GM21423 (cell line): ENCODE results near the gene SLC23A3.

ENCODE experiments used
- ATAC-seq: cut with Tn5 transposase; IDR thresholded peaks from one replicate; pipeline ENCODE4 v1.9.1; 2021; ENCODE audit warnings: mild to moderate bottlenecking, moderate library complexity; ENCODE audit not compliant: unreplicated experiment

Gene SLC23A3, protein sequence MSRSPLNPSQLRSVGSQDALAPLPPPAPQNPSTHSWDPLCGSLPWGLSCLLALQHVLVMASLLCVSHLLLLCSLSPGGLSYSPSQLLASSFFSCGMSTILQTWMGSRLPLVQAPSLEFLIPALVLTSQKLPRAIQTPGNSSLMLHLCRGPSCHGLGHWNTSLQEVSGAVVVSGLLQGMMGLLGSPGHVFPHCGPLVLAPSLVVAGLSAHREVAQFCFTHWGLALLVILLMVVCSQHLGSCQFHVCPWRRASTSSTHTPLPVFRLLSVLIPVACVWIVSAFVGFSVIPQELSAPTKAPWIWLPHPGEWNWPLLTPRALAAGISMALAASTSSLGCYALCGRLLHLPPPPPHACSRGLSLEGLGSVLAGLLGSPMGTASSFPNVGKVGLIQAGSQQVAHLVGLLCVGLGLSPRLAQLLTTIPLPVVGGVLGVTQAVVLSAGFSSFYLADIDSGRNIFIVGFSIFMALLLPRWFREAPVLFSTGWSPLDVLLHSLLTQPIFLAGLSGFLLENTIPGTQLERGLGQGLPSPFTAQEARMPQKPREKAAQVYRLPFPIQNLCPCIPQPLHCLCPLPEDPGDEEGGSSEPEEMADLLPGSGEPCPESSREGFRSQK

DNA sequence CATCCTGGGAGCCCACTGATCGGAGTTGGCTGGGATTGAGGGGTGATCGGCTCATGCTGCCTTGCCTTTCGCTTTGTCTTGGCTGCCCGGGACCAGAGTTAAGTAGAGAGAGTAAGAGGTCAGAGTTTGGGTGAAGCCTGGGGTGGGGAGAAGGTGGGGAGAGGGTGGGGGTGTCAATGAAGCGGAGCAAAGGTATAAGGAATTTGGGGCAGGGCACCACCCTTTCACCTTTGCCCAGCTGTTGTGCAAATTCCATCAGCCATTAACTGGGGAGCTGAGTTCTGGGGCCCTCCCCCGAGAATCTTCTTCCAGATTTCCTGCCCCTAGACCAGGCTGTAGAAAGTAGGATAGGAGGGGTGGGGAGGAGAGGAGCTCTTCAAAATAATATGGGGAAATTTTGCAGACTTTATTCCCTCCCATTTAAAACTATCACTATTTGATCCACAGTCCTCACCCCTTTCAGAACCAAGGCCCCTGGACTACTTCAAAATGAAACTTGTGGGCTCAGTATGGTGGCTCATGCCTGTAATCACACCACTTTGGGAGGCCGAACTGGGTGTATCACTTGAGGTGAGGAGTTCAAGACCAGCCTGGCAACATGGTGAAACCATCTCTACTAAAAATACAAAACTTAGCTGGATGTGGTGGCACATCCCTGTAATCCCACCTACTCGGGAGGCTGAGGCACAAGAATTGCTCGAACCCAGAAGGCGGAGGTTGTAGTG is at the start of gene SLC23A3:
Gene SLC23A3 (minus strand): TSS at position 100 of the 725 bp plus-strand sequence. CDS start 45 bp downstream, at position 55.
- no peak for ATAC-seq

DNA sequence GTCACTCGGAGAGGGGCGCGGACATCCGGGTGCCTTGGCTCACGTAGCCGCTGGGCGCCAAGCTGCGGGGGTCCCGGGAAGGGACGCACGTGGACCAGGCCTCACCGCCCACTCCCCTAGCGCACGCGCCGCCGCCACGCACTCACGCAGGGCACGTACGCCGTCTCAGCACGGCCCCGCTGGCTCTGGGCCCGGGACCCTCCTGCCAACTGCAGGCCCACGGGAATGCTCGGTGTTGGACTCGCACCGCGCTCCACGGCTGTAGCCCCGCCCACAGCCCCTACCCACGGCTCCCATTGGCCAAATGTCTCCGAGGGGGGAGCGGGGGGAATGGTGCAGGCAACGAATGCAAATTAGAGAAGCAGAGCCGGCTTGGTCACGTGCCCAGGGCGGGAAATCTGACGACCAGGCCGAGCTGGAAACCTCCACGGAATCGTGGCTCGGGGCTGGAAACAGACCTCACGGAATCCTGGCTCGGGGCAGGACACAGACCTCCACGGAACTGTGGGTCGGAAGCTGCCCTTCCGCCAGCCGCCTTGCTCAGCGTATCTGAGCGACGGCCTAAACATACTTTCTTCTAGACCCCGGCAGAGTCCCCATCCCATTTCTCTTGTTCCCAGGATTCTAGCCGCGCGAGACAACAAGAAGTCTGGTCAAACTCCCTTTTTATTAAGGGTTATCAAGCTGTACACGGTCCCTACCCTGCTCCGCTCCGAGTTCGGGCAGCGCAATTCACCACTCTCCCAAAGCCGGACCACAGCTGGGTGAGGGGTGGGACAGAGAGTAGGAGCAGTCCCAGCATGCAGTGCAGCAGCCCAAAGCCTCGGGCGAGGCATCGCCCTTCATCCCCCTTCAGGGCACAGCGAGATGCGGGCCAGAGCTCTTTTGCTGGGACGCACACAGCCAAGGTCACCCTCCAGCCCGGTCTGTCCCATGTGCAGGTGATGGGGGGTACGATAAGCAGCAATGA is 49.2 kb upstream of the SLC23A3 start, which contains the start of gene ABCB6:
Gene ABCB6 (minus strand): TSS at position 227 of the 970 bp plus-strand sequence. CDS start 285 bp downstream, outside the sequence.
- ATAC-seq = peak; percentile 83

DNA sequence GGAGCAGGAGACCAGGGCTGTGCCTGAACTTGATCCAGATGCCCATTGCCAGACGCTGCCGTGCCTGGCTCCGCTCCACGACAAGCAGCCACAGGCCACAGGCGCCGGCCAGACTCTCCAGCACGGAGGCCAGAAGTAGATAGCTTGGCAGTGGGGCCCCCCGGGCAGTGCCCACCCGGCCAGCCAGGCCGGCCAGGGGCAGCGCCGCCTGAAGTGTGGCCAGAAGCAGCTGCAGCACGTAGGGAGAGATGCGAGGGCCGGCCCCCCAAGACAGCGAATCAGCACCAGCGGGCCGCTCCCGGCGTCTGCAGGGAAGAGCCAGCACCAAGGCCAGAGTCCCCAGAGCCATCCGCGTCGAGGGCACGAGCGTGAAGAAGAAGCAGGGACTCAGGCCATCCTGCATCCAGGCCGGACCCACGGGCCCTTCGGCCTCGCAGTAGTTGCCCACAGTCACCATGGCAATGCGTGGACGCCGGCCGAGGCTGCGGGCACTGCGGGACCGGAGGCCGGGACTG is 48.4 kb upstream of the SLC23A3 start:
- ATAC-seq = peak; percentile 23

DNA sequence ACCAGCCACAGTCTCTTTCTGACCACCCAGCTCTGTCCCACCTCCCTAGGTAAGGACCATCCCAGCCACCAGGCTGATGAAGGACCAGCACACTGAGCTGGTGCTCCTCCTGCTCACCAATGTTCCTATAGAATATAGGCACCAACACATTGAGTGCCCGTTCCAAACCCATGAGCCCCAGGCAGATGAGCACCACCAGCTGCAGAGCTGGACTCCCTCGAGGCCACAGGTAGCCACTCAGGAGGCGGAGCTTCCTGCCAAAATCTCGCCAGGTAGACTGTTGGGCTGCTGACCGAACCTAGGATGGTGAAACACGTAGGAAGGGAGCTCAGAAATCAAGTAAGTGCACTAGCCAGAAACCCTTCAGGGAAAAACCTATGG is 46.7 kb upstream of the SLC23A3 start:
- ATAC-seq = no peak

DNA sequence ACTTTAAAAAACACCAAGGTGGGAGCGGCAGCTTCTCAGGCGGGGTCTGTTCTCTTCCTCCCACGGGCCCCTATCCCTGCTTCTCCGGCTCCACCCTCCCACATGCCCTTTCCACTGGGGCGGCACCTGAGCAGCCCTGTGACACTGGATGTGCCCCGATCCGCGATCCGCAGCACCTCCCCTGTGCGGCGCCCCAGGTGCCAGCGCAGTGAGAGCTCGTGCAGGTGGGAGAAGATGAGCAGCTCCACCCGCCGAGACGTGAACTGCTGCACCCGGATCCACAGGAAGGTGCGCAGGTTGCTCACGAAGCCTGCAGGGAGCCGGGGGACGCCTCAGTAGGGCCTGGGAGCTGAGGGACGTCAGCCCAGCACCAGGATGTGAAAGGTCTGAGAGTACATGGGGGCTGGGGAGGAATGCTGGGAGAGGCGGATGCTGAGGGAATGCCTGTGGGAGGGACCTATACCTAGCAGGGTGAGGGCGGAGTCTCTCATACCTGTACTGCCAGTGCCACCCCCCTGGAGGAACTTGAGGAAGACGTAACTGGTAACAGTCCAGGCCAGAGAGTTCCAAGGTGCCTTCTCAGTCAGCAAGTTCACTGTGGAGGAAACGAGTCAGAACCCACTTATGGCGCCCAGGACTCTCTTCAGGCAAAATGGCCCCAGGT is 46.2 kb upstream of the SLC23A3 start:
- ATAC-seq = no peak

DNA sequence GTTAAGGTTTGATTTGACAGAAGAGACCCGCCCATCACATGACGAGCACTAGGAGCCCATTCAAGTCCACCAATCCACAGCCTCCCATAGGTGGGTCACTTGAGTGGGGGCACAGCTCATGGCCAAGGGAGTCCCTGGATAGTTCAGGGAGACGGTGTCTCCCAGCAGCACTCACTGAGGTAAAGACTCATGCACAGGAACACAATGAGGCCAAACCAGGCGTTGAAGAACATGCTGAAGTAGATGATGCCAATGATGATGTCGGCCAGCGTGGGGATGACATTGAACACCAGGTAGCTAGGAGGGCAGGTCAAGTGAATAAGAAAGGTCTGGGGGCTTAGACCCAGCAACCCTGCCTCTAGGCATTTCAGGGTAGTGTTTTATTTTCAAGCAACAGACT is 45.0 kb upstream of the SLC23A3 start:
- ATAC-seq = no peak

DNA sequence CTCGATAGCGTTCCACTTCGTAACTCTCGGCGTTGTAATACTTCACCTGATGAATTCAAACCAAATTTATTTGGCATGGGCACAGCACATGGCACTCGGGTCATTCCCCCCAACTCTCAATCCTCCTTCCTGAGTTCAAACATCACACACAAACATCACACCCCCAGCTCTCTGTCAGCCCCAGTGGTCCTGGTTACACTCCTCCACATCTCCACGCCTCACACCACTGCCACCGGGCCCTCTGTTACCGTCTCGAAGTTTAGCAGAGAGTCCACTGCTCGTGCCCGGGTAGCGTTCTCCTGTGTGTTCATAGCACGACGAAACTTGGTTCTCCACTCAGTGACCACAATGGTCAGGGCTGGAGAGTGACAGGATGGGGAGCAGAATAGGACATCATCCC is 44.3 kb upstream of the SLC23A3 start:
- no peak for ATAC-seq

DNA sequence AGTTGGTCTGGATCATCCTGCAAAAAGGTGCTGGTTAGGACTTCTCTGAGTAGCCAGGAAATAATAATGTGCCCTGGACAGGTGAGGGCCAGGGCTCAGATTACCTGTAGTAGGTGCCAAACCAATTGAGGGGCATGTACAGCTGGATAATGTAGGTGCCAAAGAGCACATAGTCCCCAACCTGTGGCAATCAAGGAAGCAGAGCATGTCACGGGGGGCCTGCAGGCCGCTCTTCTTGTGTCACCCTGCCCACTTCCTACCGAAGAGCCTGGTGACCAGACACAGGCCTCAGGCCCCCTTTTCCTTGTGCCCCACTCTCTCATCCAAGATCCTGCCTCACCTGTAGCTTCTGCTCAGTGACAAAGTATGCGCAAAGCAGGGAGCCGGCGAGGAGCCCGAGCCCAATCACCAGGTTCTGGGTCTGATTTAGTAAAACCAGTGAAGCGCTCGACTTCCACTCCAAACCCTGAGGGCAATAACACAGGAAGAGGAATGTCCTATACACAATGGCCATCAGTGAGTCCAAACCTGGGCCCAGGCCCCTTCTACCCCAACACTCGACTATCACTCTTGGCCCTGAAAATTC is 43.8 kb upstream of the SLC23A3 start:
- no peak for ATAC-seq

DNA sequence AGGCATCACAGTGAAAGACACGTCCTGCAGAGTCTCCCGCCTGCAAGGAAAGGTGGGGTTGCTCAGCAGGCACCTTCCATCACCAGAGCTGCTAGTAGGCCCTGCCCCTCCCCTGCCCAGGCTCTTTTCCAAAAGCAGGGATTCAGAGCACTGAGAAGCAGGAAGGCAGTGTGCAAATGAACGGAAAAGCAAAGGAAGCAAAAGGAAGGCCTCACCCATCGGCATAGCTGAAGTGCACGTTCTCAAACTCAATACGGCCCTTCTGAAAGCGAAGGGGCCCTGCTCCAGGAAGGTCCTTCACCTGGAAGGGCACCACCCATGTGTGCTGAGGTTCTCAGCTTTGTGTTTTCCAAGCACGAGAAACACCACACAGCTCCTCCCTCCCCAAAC is 43.2 kb upstream of the SLC23A3 start:
- ATAC-seq = no peak

DNA sequence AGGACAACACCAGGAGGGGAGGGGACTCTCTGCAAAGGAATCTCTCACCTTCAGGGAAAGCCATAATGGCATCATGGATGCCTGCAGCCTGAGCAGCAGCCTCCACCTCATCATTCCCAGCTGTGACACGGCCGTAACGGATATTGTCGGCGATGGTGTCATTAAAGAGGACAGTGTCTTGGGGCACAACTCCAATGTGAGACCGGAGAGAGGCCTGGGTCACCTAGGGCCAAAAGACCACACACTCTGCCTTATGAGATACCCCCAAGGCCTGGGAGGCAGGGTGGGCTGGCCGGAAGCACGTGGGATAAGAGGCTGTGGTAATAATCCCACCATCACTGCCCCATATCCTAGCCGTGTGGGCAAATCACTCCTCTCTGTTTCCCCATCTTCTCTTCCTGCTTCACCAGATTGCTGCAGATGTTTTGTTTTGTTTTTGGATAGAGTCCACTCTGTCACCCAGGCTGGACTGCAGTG is 41.1 kb upstream of the SLC23A3 start:
- no peak for ATAC-seq

DNA sequence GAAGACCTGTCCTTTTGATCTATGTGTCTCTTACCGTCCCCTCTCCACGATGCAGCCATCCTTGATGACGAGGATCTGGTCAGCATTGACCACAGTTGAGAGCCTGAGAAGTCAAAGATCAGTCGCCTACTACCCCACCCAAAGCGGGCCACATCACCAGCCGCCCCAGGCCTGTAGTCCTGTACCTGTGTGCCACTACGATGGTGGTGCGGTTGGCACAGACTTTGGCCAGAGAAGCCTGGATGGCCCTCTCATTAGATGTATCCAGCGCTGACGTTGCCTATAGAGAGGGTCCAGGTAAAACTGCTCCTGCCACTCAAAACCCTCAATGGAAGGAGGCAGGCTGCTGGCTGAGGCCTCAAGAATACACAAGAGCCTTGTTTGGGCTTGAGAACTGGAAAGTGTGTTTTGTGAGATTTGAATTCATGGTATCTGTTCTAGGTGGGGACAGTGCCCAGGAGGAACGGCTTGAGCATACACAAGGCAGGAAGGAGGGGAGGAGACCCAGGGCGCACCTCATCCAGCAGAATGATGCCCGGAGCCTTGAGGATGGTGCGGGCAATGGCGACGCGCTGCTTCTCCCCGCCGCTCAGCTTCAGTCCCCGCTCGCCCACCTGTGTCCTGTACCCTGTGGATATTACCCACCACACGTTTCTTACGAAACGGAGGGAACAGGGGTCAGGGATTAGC is 40.5 kb upstream of the SLC23A3 start:
- ATAC-seq = no peak

DNA sequence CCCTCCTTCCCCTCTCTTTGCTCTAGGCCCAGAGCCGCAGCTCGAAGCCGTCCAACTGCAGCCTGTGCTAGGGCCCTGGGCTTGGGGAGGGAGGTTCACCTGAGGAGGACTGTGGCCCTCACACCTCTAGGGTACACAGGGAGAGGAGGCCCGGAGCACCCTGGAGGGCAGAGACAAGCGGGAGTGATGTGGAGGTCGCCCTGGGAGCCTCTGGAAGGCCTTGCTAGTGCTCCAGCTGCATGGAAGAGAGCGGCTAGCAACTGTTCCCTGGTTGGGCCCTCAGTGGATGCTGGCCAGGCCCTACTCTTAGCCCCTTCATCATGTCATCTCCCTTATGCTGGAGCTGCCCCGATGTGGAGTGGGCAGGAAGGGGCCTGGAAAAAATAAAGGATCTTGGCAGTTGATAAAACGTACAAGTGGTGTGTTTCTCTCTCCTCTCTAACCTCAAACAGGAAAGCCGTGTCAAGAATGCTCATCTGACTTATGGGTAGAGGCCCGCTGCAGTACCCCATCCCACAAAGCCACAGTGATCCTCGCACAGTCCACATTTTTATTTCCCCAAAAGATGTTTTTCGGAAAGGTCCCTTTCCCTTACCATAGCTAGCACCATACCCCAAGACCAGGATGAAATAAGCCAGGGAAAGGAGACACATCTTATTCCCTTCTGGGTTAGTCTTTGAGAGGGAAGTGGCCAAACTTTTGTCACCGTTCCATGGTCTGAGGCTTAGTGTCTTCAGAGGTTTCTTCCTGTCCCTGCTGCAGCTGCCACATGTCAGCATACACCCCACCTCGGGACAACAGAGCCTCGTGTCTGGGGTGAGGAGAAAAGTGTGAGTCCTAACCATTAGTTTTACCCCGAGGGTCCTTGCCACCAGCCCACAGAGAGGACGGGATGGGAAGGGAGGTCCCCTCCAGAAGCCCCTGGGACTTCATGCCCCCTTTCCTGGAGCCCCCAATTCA is 39.7 kb upstream of the SLC23A3 start:
- ATAC-seq = no peak

DNA sequence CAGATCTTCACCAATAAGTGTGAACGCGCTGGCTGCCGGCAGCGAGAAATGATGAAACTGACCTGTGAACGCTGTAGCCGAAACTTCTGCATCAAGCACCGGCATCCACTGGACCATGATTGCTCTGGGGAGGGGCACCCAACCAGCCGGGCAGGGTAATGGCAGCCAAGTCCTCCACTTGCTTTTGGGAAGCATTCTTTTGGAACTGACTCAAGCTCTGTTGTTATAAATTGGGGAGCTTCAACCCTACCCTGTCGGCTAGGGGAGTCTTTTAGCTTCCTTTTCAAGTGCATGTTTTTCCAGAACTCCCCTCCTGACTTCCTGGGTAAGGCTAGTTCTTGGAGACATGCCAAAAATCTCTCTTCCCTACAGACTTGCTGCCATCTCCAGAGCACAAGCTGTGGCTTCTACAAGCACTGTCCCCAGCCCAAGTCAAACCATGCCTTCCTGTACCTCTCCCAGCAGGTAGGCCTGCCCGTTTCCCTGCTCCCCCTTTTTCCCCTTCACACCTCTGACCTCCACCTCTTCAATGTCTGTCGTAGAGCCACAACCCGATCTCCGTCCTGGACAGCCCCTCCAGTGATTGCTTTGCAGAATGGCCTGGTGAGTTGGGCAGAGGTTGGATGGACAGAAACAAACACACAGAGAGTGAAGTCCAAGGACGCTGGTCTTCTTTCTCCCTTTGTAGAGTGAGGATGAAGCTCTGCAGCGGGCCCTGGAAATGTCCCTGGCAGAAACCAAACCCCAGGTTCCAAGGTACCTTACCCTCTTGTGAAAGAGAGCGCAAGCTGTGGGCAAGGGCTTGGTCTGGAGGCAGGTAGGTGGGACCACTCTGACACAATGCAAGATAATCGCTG is 38.3 kb upstream of the SLC23A3 start:
- no peak for ATAC-seq

DNA sequence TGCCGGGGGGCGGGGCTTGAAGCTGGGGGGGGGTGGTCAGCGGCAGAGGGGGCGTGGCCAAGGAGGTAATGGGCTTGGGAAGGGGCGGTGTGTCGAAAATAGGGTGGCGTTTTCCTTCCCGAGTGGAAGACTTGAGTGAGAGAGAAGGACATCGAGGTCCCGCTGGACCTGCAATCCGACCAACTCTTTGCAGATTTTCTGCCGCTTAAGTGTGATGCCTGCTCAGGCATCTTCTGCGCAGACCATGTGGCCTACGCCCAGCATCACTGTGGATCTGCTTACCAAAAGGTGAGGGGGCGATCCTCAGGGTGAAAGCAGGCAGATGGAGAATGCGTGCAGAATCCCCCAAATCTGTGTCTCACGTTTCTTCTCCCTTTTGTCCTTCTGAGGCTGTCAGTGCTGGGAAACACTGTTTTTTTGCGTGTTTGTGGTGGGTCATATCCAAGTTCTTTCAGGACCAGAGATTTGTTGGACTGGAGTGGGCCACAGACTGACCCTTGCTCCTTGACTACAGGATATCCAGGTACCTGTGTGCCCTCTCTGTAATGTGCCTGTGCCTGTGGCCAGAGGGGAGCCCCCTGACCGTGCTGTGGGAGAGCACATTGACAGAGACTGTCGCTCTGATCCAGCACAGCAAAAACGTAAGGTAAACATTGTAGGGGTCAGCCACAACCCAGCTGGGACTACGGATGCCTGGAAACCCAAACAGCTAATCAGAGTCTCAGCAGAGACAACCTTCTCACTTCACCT is 37.5 kb upstream of the SLC23A3 start:
- ATAC-seq = no peak

DNA sequence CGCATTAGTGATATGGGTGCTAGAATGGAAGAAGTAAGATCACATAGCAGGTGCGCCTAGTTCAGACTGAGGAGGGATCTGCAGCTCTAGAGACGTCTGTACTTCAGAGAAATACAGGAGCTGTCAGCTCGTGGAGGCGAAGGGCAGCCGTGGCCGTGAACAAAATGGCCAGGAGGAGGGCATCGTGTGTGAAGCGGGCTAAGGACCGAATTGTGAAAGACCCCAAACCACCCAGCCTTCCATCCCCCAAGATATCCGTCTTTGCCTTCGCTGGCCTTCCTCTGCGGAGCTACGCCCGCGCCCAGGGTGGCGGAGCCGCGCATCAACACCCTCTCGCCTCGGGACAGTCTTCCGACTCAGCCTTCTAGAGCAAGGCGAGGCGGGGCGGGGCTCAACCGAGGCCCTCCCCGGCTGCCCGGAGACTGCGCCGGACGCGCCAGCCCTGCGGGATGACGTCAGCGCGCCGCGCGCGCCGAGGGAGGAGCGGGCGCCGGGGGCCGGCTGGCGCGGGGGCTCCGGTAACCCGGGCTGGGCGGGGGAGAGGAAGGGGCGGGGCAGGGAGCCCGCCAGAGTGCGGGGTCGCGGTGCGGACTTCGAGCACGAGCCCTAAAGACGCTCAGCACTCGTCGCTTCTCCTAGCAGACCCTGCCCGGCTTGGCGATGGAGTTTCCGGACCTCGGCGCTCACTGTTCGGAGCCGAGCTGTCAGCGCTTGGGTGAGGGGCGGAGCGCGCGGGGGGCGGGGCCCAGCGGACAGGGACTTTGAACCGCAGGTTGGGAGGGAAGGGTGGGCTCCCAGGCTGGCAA is 36.7 kb upstream of the SLC23A3 start, which contains the start of gene ZFAND2B:
Gene ZFAND2B (plus strand): TSS at position 455 of the 806 bp plus-strand sequence. CDS start 206 bp downstream, at position 661.
- ATAC-seq = peak; percentile 95
